H1 (cell line): ENCODE measurements around the gene IQCE. TPM values are rescaled to one million over a fixed set of nuclear protein-coding genes. Genes with fewer than 3 reads are reported as not detected.
A peak's percentile ranks its signal among the peaks of the same experiment; 100 is the strongest.

Experiments used
- RAD21 ChIP-seq, 2 experiments: IDR thresholded peaks in 1 of 2; conservative IDR thresholded peaks in 1 of 2; 2 replicates each; pipeline ENCODE4 v1.6.1; 2011; ENCODE audit warnings: low read depth in 2 of 2, low read length in 2 of 2, improper control_type of control experiment in 1 of 2, inconsistent platforms in 1 of 2, mild to moderate bottlenecking in 1 of 2, moderate library complexity in 1 of 2
- polyA plus RNA-seq, 7 experiments: library from polyadenylated mRNA; depleted of rRNA in 3 of 7; stranded (reverse) in 5 of 7; unstranded in 2 of 7; fragments of >200 nt in 5 of 7; fragments of 200-250 nt in 2 of 7; gene quantifications; 1 replicate in 5 of 7; 2 replicates in 1 of 7; 4 replicates in 1 of 7; pipeline versions ENCODE4 v1.2.1 to v1.2.3, GENCODE V29; 2011 to 2013; ENCODE audit warnings: missing spikeins in 2 of 7, mixed read lengths in 2 of 7
- total RNA-seq: library from RNA; stranded (reverse); fragmentation: NEBNext Ultra II Directional; extraction: Animal tissue kit (Norgen Biotek cat#: 25700); gene quantifications from 2 replicates; pipeline ENCODE4 v1.2.1, GENCODE V29; 2021

Gene IQCE
- total and polyA plus RNA-seq, 2 of the 8 experiments (the other 6 are each of a cell fraction or from before 2014, with no cell fraction given), result 2.2 to 4.9 TPM

DNA sequence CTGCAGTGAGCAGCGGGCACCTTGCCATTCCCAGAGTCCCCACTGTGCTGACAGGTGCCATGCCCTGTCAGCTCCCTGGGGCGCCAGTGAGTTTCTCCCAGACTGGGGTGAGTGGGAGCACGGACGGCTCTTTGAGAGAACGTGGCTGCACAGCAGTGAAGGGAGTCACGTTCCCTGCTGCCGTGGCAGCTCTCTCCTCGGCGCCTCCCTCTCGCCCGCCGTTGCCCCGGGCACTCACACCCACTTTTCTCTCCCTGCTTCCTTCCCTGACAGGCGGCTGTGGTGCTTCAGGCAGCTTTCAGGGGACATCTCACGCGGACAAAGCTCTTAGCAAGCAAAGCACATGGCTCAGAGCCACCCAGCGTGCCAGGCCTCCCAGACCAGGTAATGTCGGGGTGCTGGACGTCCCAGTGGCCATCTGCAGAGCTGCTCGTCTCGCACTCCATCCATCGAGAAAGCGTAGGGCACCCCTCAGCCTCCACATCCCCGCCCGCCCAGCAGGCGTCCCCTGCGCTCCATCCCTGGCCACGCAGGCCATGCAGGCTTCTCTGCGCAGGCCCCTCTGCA lies 45.9 kb downstream of the IQCE start (continued):
- peak; percentile 35 to 47 for TF ChIP-seq RAD21 (IDR thresholded peaks at IDR 0.05 in 1 of 2, conservative IDR thresholded peaks at IDR 0.05 in 1 of 2; ENCODE audit: low read depth in 2 of 2, low read length in 2 of 2)
